Astrocyte (in vitro differentiated cells and primary cell): ENCODE results near the gene PLCG1. TPM values are rescaled to one million over a fixed set of nuclear protein-coding genes. Genes with fewer than 3 reads are reported as not detected.

Source experiments
- DNase-seq: peaks from one replicate; pipeline ENCODE4 v3.0.0-alpha.2; 2010; ENCODE audit warnings: low read depth
- FAIRE-seq: peaks from 2 replicates; lab custom pipeline; 2011; peaks lifted over from hg19 to GRCh38; lab: Jason Lieb, UNC
- H2AFZ ChIP-seq: 2 replicates; pipeline ENCODE4 v1.6.0; 2012; ENCODE audit warnings: low read depth, low read length, inconsistent platforms
- H3K27ac ChIP-seq: 2 replicates; pipeline ENCODE4 v1.5.1; 2011; ENCODE audit warnings: low read depth, low read length, inconsistent platforms
- H3K27me3 ChIP-seq: 2 replicates; pipeline ENCODE4 v1.6.0; 2011; ENCODE audit warnings: low read length, inconsistent platforms; ENCODE audit not compliant: insufficient read depth
- H3K36me3 ChIP-seq: 2 replicates; pipeline ENCODE4 v1.5.1; 2011; ENCODE audit warnings: low read length, inconsistent platforms; ENCODE audit not compliant: insufficient read depth
- H3K4me1 ChIP-seq: 2 replicates; pipeline ENCODE4 v1.5.1; 2011; ENCODE audit warnings: low read length, inconsistent platforms; ENCODE audit not compliant: insufficient read depth
- H3K4me2 ChIP-seq: 2 replicates; pipeline ENCODE4 v1.6.0; 2012; ENCODE audit warnings: low read length, inconsistent platforms
- H3K4me3 ChIP-seq: 2 replicates; pipeline ENCODE4 v1.5.1; 2011; ENCODE audit warnings: low read depth, mild to moderate bottlenecking, low read length, inconsistent platforms; ENCODE audit not compliant: insufficient read depth
- H3K79me2 ChIP-seq: 2 replicates; pipeline ENCODE4 v1.6.0; 2012; ENCODE audit warnings: mild to moderate bottlenecking, low read length, inconsistent platforms; ENCODE audit not compliant: insufficient read depth
- H3K9ac ChIP-seq: 2 replicates; pipeline ENCODE4 v1.6.0; 2012; ENCODE audit warnings: mild to moderate bottlenecking, low read length, inconsistent platforms
- H3K9me3 ChIP-seq: 2 replicates; pipeline ENCODE4 v1.5.1; 2012; ENCODE audit warnings: low read depth, mild to moderate bottlenecking, low read length, inconsistent platforms; ENCODE audit not compliant: insufficient read depth
- H4K20me1 ChIP-seq: 2 replicates; pipeline ENCODE4 v1.6.0; 2012; ENCODE audit warnings: low read length, inconsistent platforms; ENCODE audit not compliant: insufficient read depth
- H3K27ac Mint-ChIP-seq: one replicate; pipeline ENCODE4 v1.8.0; 2021; ENCODE audit warnings: mild to moderate bottlenecking, mixed read lengths; ENCODE audit not compliant: unreplicated experiment
- H3K27me3 Mint-ChIP-seq: one replicate; pipeline ENCODE4 v1.8.0; 2021; ENCODE audit warnings: low read depth, mixed read lengths; ENCODE audit not compliant: unreplicated experiment
- H3K36me3 Mint-ChIP-seq: one replicate; pipeline ENCODE4 v1.8.0; 2021; ENCODE audit warnings: low read depth, mixed read lengths; ENCODE audit not compliant: unreplicated experiment
- H3K4me1 Mint-ChIP-seq: one replicate; pipeline ENCODE4 v1.8.0; 2021; ENCODE audit warnings: low read depth, mixed read lengths; ENCODE audit not compliant: unreplicated experiment
- H3K4me3 Mint-ChIP-seq: one replicate; pipeline ENCODE4 v1.8.0; 2021; ENCODE audit warnings: mild to moderate bottlenecking, moderate library complexity, mixed read lengths; ENCODE audit not compliant: unreplicated experiment
- H3K9me3 Mint-ChIP-seq: one replicate; pipeline ENCODE4 v1.8.0; 2021; ENCODE audit warnings: mild to moderate bottlenecking, mixed read lengths; ENCODE audit not compliant: unreplicated experiment
- EZH2 ChIP-seq: IDR thresholded peaks from 2 replicates; pipeline ENCODE4 v1.6.1; 2012; ENCODE audit warnings: mild to moderate bottlenecking, low read length, inconsistent platforms; ENCODE audit not compliant: insufficient read depth
- total RNA-seq: library from RNA; stranded (reverse); gene quantifications from 2 replicates; pipeline ENCODE4 v1.2.1, GENCODE V29; 2021
- TF ChIP-seq, protein P1 (sequence below): IDR thresholded peaks from 2 replicates; pipeline ENCODE4 v1.5.1; 2011; ENCODE audit warnings: low read depth, mild to moderate bottlenecking, inconsistent platforms, low read length, moderate library complexity; ENCODE audit not compliant: insufficient read depth

The PLCG1 gene
- total RNA-seq, 1 donor from 2014 or later = 129 TPM

DNA sequence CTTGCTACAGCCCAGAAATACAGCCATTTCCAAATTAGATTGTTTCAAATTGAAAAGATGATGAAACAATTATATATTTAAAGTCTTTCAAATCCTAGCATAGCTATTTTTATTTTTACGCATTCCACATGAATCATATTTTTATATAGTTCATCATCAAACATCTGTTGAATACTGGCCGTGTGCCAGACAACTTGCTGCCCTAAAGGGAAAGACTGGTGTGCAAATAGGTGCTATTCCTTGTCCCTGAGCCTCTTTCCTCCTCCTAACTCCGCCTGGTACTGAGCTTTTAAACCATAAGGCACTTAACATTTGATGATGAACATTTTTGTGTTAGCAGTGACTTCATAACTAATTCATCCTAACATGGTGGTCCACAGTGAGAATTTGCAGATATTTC lies 18.7 kb upstream of the PLCG1 start:
- Histone ChIP-seq H3K27ac (no peak overlapping the region), H3K4me3 (no peak overlapping the region), H3K36me3 (peaks cover 80% of the 10 kb centered on the region), H4K20me1 (peaks cover 11% of the 10 kb centered on the region), H3K27me3 (no peaks in the 10 kb centered on the region), H3K4me2 (no peak overlapping the region), H3K79me2 (no peaks in the 10 kb centered on the region), H3K9ac (no peak overlapping the region), H2AFZ (no peak overlapping the region), H3K9me3 (no peaks in the 10 kb centered on the region), H3K4me1 (no peaks in the 10 kb centered on the region)
- peaks cover 20% of the 10 kb centered on the region for H3K36me3 Mint-ChIP-seq
- H3K4me1 Mint-ChIP-seq = no peaks in the 10 kb centered on the region
- no peaks in the 10 kb centered on the region for H3K27me3 Mint-ChIP-seq
- no peak overlapping the region for H3K4me3 Mint-ChIP-seq
- DNase-seq (no peak), FAIRE-seq (no peak)
- H3K27ac Mint-ChIP-seq = no peak overlapping the region
- TF ChIP-seq, protein P1, sequence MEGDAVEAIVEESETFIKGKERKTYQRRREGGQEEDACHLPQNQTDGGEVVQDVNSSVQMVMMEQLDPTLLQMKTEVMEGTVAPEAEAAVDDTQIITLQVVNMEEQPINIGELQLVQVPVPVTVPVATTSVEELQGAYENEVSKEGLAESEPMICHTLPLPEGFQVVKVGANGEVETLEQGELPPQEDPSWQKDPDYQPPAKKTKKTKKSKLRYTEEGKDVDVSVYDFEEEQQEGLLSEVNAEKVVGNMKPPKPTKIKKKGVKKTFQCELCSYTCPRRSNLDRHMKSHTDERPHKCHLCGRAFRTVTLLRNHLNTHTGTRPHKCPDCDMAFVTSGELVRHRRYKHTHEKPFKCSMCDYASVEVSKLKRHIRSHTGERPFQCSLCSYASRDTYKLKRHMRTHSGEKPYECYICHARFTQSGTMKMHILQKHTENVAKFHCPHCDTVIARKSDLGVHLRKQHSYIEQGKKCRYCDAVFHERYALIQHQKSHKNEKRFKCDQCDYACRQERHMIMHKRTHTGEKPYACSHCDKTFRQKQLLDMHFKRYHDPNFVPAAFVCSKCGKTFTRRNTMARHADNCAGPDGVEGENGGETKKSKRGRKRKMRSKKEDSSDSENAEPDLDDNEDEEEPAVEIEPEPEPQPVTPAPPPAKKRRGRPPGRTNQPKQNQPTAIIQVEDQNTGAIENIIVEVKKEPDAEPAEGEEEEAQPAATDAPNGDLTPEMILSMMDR = no peak
- TF ChIP-seq EZH2 = no peak
- H3K9me3 Mint-ChIP-seq = no peaks in the 10 kb centered on the region

DNA sequence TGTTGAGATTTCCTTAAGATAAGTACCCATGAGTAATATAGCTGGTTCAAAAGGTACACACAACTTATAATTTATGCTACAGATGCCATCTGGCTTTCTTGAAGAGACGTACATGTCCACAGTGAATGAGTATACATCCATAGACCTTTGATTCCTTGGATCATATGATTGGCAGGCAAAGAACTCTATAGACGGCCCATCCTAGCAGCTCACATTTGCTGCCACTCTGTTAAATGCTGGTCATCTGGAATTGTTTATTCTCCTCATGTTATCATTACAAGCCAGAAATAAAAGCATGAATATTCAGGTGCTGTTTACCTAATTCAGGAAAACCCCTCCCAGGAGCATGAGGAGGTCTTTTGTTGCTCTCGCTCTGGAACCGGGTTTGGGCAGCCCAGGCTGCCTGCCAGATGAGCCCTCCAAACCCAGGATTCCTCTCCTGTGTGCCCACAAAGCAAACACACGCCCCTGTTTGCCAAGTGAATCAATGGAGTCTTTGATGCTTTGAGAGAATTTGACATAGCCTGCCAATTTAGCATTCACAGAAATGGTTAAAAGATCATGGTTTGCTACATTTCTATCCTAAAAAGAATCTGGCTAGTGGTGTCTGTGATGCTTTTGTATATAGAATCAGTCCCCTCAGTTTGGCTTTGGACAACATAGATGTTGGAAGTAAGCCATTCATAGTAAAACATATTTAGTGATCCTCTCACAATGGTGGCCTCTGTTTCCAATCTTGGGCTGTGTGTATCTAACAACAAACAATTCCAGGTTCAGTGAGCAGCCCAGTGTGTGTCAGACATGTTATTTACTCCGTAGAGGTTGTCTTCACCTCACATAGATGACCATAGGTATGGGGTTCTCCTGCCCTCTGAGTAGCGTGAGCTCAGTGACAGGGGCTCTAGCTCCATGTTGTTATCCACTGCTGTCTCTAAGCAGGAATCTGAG lies 17.5 kb upstream of the PLCG1 start:
- Histone ChIP-seq H3K27me3 (no peaks in the 10 kb centered on the region), H3K9me3 (no peaks in the 10 kb centered on the region), H3K4me2 (no peak overlapping the region), H3K79me2 (no peaks in the 10 kb centered on the region), H3K9ac (no peak overlapping the region), H3K27ac (no peak overlapping the region), H4K20me1 (peaks cover 7% of the 10 kb centered on the region), H2AFZ (no peak overlapping the region), H3K36me3 (peaks cover 75% of the 10 kb centered on the region), H3K4me1 (no peaks in the 10 kb centered on the region), H3K4me3 (no peak overlapping the region)
- Mint-ChIP-seq H3K36me3 (peaks cover 24% of the 10 kb centered on the region), H3K9me3 (no peaks in the 10 kb centered on the region), H3K27ac (no peak overlapping the region), H3K4me3 (no peak overlapping the region), H3K27me3 (no peaks in the 10 kb centered on the region), H3K4me1 (no peaks in the 10 kb centered on the region)
- FAIRE-seq (no peak), DNase-seq (no peak)
- TF ChIP-seq EZH2 = no peak
- TF ChIP-seq, protein P1 = no peak

DNA sequence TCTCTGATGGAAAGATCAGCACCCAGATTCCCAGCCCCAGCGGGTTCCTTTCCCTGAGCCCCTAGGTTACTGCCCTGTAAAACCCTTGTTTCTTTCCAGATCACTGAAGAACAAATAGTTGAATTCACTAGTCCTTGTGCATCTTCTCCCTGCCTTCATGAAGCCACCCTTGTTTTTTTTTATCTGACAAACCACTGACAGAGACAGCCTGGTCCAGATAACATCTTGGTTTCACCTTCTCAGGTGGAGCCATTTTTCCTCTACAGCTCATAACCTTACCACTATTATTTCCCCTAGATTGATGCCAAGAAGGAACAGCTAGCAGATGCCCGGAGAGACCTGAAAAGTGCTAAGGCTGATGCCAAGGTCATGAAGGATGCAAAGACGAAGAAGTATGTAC lies 15.9 kb upstream of the PLCG1 start:
- H3K27me3 ChIP-seq = no peaks in the 10 kb centered on the region
- H3K4me3 ChIP-seq = no peak overlapping the region
- no peaks in the 10 kb centered on the region for H3K4me1 ChIP-seq
- peaks cover 75% of the 10 kb centered on the region for H3K36me3 ChIP-seq
- no peak overlapping the region for H2AFZ ChIP-seq
- no peak overlapping the region for H3K27ac ChIP-seq
- no peaks in the 10 kb centered on the region for H3K9me3 ChIP-seq
- H3K9me3 Mint-ChIP-seq = no peaks in the 10 kb centered on the region
- peaks cover 27% of the 10 kb centered on the region for H3K36me3 Mint-ChIP-seq
- H4K20me1 ChIP-seq = peaks cover 7% of the 10 kb centered on the region
- FAIRE-seq (no peak), DNase-seq (no peak)
- H3K4me1 Mint-ChIP-seq = no peaks in the 10 kb centered on the region
- no peak overlapping the region for H3K27ac Mint-ChIP-seq
- no peaks in the 10 kb centered on the region for H3K27me3 Mint-ChIP-seq
- H3K79me2 ChIP-seq = no peaks in the 10 kb centered on the region
- H3K4me3 Mint-ChIP-seq = no peak overlapping the region
- no peak for TF ChIP-seq EZH2
- TF ChIP-seq, protein P1 = no peak
- no peak overlapping the region for H3K9ac ChIP-seq
- H3K4me2 ChIP-seq = no peak overlapping the region
